ENCODE data around the gene POLR2M.

POLR2M gene

DNA sequence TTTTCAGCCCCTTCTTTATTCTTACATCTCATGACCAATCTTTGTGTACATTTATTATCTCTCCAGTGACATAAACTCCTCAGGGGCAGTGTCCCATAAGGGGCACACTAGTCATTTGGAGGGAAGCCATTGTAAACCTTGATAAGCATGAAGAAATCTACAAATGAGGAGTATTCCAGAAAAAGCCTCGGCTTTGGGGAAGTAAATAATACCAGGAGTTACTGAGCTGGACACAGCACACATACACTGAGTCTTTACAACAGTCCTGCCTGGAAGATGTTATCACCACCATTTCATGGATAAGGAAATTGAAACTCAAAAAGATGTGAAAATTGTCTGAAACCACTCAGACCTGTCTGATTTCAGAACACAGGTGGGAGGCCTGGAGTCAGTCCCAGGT lies 15.4 kb upstream of the POLR2M start:
- no peak for DNase-seq (ENCODE audit: low spot score)

- DNase-seq (ENCODE audit: low spot score), result no peak
Observed at GRCh38 chr15:57692709-57693108, 13.8 kb upstream of the POLR2M start.

- DNase-seq (ENCODE audit: low spot score), result no peak
Observed at GRCh38 chr15:57694279-57694678, 12.2 kb upstream of the POLR2M start.

DNA sequence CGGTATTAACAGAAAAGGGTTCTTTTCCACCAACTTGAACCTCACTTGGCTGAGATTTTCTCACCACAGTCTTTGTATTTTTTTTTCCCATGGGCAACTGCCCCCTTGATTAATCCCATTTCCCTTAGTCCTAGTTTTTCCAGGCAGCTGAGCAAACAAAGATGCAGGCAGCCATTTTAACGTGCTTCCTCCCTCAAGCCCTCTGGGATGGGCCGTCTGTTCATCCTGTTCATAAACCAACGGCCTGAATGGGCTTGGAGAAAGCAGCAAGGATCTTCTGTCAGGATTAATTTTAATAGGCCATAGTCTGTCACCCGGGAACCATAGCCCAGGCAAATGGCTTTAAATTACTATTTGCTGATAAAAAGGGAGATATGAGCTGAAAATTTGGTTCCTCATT lies 10.4 kb upstream of the POLR2M start:
- DNase-seq (ENCODE audit: low spot score), result no peak

GRCh38 chr15:57697588-57697987 lies 8.9 kb upstream of the POLR2M start:
- no peak for DNase-seq (ENCODE audit: low spot score)

- DNase-seq (ENCODE audit: low spot score), result no peak
Observed at GRCh38 chr15:57698243-57698642, 8.3 kb upstream of the POLR2M start.

GRCh38 chr15:57698991-57699390 lies 7.5 kb upstream of the POLR2M start:
- DNase-seq (ENCODE audit: low spot score), result no peak

- no peak for DNase-seq (ENCODE audit: low spot score)
Observed at GRCh38 chr15:57703387-57703786, 3.1 kb upstream of the POLR2M start.

- no peak for DNase-seq (ENCODE audit: low spot score)
Observed at GRCh38 chr15:57704441-57704840, 2.1 kb upstream of the POLR2M start.

DNA sequence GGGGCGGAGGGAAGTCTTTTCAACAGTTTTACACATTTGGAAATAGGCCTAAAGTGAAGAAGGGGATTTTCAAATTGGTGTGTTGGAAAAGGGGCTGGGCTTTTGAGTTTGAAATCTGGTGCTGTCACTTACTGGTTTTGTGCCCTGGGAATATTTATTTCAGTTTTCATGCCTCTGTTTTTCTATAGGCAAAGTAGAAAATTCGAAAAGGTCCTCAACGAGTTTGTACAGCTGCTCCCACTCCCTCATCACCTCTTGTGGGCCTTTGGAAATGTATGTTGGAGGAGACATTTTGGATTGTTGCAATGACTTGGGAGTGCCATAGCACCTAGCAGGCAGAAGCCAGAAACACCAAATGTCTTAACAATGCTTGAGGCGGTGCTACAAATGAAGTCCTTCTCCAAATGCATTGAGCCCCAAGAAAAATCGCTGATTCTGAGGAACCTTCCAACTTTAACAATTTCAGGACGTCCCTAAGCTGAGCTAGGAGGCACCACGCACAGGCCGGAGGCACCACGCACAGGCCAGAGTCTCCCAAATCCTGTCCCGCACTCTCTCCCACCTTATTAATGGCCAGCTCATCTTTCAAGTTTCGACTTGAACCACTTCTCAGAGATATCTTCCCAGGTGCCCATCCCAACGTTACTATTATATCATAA lies 639 bp upstream of the POLR2M start:
- DNase-seq (ENCODE audit: low spot score), result no peak

DNA sequence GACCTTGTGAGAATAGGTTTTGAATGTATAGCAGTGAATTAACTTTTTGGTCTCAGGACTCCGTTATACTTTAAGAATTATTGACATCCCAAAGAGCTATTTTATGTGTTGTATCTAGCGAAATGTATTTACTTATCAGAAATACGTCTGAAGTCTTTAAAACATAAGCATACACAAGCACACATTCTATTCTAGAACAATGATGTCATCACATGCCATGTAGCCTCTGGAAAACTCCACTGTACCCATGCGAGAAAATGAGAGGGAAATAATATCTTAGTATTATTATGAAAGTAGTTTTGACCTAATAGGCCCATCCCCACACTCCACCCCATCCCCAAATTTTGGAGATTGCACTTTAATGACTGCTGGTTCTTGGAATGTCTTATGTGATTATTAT lies 1.5 kb downstream of the POLR2M start:
- no peak for DNase-seq (ENCODE audit: low spot score)

- no peak for DNase-seq (ENCODE audit: low spot score)
Observed at GRCh38 chr15:57718309-57718708, 11.8 kb downstream of the POLR2M start.

GRCh38 chr15:57720867-57721266 lies 14.4 kb downstream of the POLR2M start:
- DNase-seq (ENCODE audit: low spot score), result no peak

DNA sequence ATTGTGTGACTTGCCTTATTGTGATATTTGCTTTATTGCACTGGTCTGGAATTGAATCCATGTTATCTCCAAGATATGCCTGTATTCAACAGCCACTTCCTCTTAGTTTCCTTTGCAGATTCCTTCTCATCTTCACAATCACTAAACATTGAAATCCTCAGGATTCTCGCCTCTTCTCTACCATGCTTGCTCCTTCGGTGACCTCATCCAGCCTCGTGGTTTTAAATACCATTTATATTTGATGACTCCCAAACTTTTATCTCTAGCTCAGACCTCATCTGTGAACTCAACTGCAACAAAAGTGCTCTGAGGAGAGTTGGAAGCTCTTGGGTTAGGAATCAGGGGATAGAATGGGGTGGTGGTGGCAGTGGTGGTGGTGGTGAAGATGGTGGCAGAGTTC lies 19.9 kb downstream of the POLR2M start:
- DNase-seq (ENCODE audit: low spot score), result no peak

GRCh38 chr15:57727031-57727430 lies 20.5 kb downstream of the POLR2M start:
- no peak for DNase-seq (ENCODE audit: low spot score)

- no peak for DNase-seq (ENCODE audit: low spot score)
Observed at GRCh38 chr15:57728436-57728835, 21.9 kb downstream of the POLR2M start.

DNA sequence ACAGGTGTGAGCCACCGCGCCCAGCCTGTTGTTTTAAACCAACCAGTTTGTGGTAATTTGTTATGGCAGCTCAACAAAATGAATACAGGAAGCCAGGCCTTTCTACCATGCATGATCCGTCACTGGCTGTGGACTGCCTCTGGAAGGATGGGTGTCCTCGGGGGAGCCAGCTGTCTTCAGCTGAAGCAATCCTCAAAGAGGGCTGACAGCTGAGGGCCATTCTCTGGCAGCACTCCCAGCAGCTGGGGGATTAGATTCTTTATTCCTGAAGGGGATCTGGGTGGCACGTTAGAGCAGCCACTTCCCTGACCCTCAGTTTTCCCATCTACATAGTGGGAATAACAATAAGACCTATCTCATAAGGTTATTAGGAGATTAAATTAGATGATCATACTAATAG lies 24.4 kb downstream of the POLR2M start:
- DNase-seq (ENCODE audit: low spot score), result no peak

GRCh38 chr15:57731530-57732103 lies 25.1 kb downstream of the POLR2M start:
- DNase-seq (ENCODE audit: low spot score), result no peak

GRCh38 chr15:57732526-57733331 lies 26.2 kb downstream of the POLR2M start:
- peak; percentile 53 for DNase-seq (ENCODE audit: low spot score)

GRCh38 chr15:57734860-57735259 lies 28.3 kb downstream of the POLR2M start:
- DNase-seq (ENCODE audit: low spot score), result no peak

DNA sequence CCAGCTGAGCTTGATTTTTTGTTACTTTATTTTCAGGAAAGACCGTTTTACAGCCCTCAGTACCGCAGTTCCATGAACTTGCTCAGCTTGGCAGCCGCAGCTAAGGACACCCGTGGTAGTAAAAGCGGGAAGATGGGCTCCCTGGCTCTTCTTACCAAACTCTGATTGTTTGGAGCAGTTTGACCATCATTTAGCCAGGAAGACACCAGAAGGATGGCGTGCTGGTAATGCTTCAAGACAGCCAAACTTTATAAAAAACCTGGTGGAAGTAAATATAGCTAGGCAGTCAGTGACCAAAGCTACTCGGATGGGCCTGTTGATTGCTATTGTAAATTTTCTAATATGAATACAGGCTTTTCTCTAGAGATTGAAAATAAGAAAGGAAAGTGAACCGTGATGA lies 28.9 kb downstream of the POLR2M start:
- DNase-seq (ENCODE audit: low spot score), result no peak

DNA sequence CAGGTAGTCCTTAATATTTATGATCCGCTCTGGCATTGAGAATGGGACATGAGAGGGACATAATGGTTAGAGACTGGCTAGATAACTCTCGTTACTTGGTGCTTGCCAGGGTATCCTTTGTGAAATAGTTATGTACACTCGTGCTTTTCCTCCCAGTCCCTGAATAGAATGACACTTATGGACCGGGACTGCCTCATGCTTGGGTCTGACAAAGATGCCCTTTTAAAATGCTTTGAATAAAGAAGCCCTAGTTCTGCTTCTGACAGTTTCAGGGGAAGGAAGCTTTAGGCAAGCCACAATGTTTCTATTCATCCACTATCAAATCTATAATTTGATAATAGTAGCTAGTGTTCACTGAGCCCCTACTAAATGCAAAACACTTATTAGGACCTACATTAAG lies 29.4 kb downstream of the POLR2M start:
- DNase-seq (ENCODE audit: low spot score), result no peak

DNA sequence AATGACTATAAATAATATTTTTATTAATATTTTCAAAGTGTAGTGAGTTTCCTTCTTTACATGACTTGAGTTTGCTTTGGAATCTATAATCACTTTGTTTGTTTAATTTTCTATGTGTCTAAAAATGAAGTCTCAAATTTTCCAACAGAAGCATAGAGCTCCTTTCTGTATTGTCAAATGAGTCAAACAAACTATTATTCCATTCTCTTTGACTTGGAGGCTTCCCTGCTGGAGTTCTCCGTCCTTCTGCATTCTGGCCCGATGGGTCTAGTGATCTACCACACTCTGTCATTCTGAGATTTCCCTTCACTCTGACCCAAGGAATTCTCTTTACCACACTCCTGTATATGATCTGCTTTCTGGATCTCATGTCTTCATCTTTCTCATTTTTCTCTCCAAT lies 30.1 kb downstream of the POLR2M start:
- no peak for DNase-seq (ENCODE audit: low spot score)

All from Ammon's horn (tissue), 1 donor.